Mesendoderm (in vitro differentiated cells): ENCODE measurements around the gene CTSA.

Experiments
- DNase-seq: peaks from one replicate; pipeline ENCODE4 v3.0.0; 2013
- H2AK5ac ChIP-seq: 2 replicates; pipeline ENCODE4 v1.6.1; 2013; ENCODE audit warnings: low read length, inconsistent platforms
- H2BK120ac ChIP-seq: 2 replicates; pipeline ENCODE4 v1.6.1; 2013; ENCODE audit warnings: low read depth, mild to moderate bottlenecking, low read length, moderate library complexity, mixed read lengths
- H2BK15ac ChIP-seq: replicated peaks from 2 replicates; pipeline ENCODE4 v1.6.1; 2013; ENCODE audit warnings: low read depth, mild to moderate bottlenecking, moderate library complexity
- H2BK5ac ChIP-seq: 2 replicates; pipeline ENCODE4 v1.6.1; 2013; ENCODE audit warnings: low read length, inconsistent platforms
- H3K18ac ChIP-seq: 2 replicates; pipeline ENCODE4 v1.6.1; 2013; ENCODE audit warnings: mild to moderate bottlenecking, low read length, mixed read lengths
- H3K23ac ChIP-seq: one replicate; pipeline ENCODE4 v1.6.1; 2013; ENCODE audit warnings: low read length
- H3K27ac ChIP-seq: 2 replicates; pipeline ENCODE4 v1.5.1; 2013; ENCODE audit warnings: low read depth, mild to moderate bottlenecking, inconsistent platforms, low read length, moderate library complexity
- H3K27me3 ChIP-seq: 2 replicates; pipeline ENCODE4 v1.6.1; 2013; ENCODE audit warnings: low read length, control low read depth, mild to moderate bottlenecking, inconsistent platforms; ENCODE audit not compliant: insufficient read depth, poor library complexity
- H3K36me3 ChIP-seq: 2 replicates; pipeline ENCODE4 v1.6.1; 2013; ENCODE audit warnings: low read length, inconsistent platforms; ENCODE audit not compliant: control insufficient read depth, insufficient read depth
- H3K4ac ChIP-seq: one replicate; pipeline ENCODE4 v1.6.1; 2013; ENCODE audit warnings: low read depth, mild to moderate bottlenecking, low read length, moderate library complexity
- H3K4me1 ChIP-seq: 2 replicates; pipeline ENCODE4 v1.6.1; 2013; ENCODE audit warnings: low read depth, low read length, inconsistent platforms; ENCODE audit not compliant: control insufficient read depth
- H3K4me2 ChIP-seq: 2 replicates; pipeline ENCODE4 v1.6.1; 2013; ENCODE audit warnings: low read length
- H3K4me3 ChIP-seq: 2 replicates; pipeline ENCODE4 v1.5.1; 2013; ENCODE audit warnings: mild to moderate bottlenecking, low read length
- H3K56ac ChIP-seq: one replicate; pipeline ENCODE4 v1.6.1; 2013; ENCODE audit warnings: low read length
- H3K79me1 ChIP-seq: 2 replicates; pipeline ENCODE4 v1.6.1; 2013; ENCODE audit warnings: low read length, inconsistent platforms
- H3K79me2 ChIP-seq: 2 replicates; pipeline ENCODE4 v1.6.1; 2013; ENCODE audit warnings: mild to moderate bottlenecking, low read length; ENCODE audit not compliant: control insufficient read depth, insufficient read depth
- H3K9ac ChIP-seq: 2 replicates; pipeline ENCODE4 v1.6.1; 2013; ENCODE audit warnings: low read length, inconsistent platforms
- H4K5ac ChIP-seq: one replicate; pipeline ENCODE4 v1.6.1; 2013; ENCODE audit warnings: low read length
- H4K8ac ChIP-seq: one replicate; pipeline ENCODE4 v1.6.1; 2013; ENCODE audit warnings: low read depth, mild to moderate bottlenecking, control low read depth, low read length, moderate library complexity
- WGBS: extraction: QIAGEN DNeasy Blood & Tissue Kit; methylation state at CpG from one replicate; pipeline ENCODE4 v1.1.7; 2013; ENCODE audit warnings: low lambda C conversion rate, missing lambda C conversion rate; ENCODE audit not compliant: insufficient coverage; ENCODE audit errors: extremely low coverage; 5-methylcytosine and 5-hydroxymethylcytosine counted together

CTSA gene

DNA sequence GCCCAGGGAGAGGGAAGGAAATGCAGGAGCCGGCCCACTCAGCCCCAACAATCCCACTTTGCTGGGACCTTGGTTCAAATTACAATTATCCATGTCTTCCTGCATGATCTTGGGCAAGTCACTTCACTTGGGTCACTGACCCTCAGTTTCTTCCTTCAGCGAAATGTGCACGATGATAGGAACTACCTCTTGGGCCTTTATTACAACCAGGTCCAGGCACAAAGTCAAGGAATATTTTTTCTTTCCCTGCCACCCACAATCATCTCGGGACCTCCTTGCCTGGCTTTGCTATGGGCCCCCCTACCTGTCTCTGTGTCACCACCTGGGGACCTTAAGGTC is 21.2 kb downstream of the CTSA start:
- H3K27me3 ChIP-seq = no peaks in the 10 kb centered on the region
- H2BK5ac ChIP-seq = no peak overlapping the region
- H3K4ac ChIP-seq = no peak overlapping the region
- no peak overlapping the region for H2BK120ac ChIP-seq
- peak overlapping the region; percentile 62 for H3K4me2 ChIP-seq
- H3K27ac ChIP-seq = no peak overlapping the region
- H3K4me1 ChIP-seq = peaks cover 2% of the 10 kb centered on the region
- no peak overlapping the region for H2BK15ac ChIP-seq
- no peak for DNase-seq
- no peak overlapping the region for H3K18ac ChIP-seq
- no peak overlapping the region for H3K4me3 ChIP-seq
- peak overlapping the region; percentile 67 for H3K9ac ChIP-seq
- peak overlapping the region; percentile 40 for H3K56ac ChIP-seq
- H4K8ac ChIP-seq = no peak overlapping the region
- no peak overlapping the region for H3K23ac ChIP-seq
- H2AK5ac ChIP-seq = no peak overlapping the region
- WGBS = no CpG with 5 or more reads among the region's 4 CpGs
- peaks cover 9% of the 10 kb centered on the region for H3K36me3 ChIP-seq
- H3K79me2 ChIP-seq = peaks cover 3% of the 10 kb centered on the region
- peaks cover 6% of the 10 kb centered on the region for H3K79me1 ChIP-seq
- no peak overlapping the region for H4K5ac ChIP-seq

GRCh38 chr20:45913116-45913515 is 22.0 kb downstream of the CTSA start:
- Histone ChIP-seq H3K27me3 (no peaks in the 10 kb centered on the region), H3K27ac (no peak overlapping the region), H2BK120ac (no peak overlapping the region), H2BK5ac (no peak overlapping the region), H3K79me2 (peaks cover 3% of the 10 kb centered on the region), H3K4me1 (peaks cover 2% of the 10 kb centered on the region), H2AK5ac (no peak overlapping the region), H4K8ac (no peak overlapping the region), H3K56ac (no peak overlapping the region), H3K9ac (no peak overlapping the region), H3K36me3 (peaks cover 2% of the 10 kb centered on the region), H3K4ac (no peak overlapping the region), H3K18ac (no peak overlapping the region), H3K79me1 (peaks cover 6% of the 10 kb centered on the region), H3K4me3 (no peak overlapping the region), H3K4me2 (no peak overlapping the region), H2BK15ac (no peak overlapping the region), H4K5ac (no peak overlapping the region), H3K23ac (no peak overlapping the region)
- WGBS = no CpG with 5 or more reads among the region's 5 CpGs
- no peak for DNase-seq

DNA sequence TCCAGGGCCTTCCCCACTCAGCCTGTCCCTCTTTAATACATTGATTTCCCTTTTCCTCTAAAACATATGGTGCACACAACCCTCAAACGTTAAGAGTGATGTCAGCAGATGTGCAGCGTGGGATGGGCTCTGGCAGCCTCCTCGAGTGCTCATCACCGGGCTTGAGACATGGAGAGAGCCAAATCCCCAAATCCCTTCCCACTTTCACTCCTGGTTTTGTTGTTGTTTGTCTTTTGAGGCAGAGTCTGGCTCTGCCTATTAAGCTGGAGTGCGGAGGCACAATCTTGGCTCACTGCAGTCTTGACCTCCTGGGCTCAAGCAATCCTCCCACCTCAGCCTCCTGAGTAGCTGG is 26.6 kb downstream of the CTSA start:
- WGBS = no CpG with 5 or more reads among the region's 5 CpGs
- Histone ChIP-seq H3K9ac (no peak overlapping the region), H3K23ac (no peak overlapping the region), H3K4ac (no peak overlapping the region), H3K4me3 (no peak overlapping the region), H3K36me3 (no peaks in the 10 kb centered on the region), H4K5ac (no peak overlapping the region), H3K56ac (no peak overlapping the region), H2BK5ac (no peak overlapping the region), H3K4me1 (no peaks in the 10 kb centered on the region), H3K27me3 (no peaks in the 10 kb centered on the region), H3K27ac (no peak overlapping the region), H4K8ac (no peak overlapping the region), H2BK120ac (no peak overlapping the region), H3K4me2 (no peak overlapping the region), H2AK5ac (no peak overlapping the region), H3K18ac (no peak overlapping the region), H3K79me1 (no peaks in the 10 kb centered on the region), H3K79me2 (no peaks in the 10 kb centered on the region), H2BK15ac (no peak overlapping the region)
- no peak for DNase-seq

GRCh38 chr20:45918182-45918737 is 27.1 kb downstream of the CTSA start:
- Histone ChIP-seq H2AK5ac (no peak overlapping the region), H3K4me2 (no peak overlapping the region), H3K56ac (no peak overlapping the region), H3K18ac (no peak overlapping the region), H2BK15ac (no peak overlapping the region), H3K4me3 (no peak overlapping the region), H3K27ac (no peak overlapping the region), H3K9ac (no peak overlapping the region), H3K4ac (no peak overlapping the region), H2BK120ac (no peak overlapping the region), H3K79me2 (no peaks in the 10 kb centered on the region), H3K27me3 (no peaks in the 10 kb centered on the region), H4K5ac (no peak overlapping the region), H4K8ac (no peak overlapping the region), H3K23ac (no peak overlapping the region), H3K4me1 (no peaks in the 10 kb centered on the region), H3K36me3 (no peaks in the 10 kb centered on the region), H3K79me1 (no peaks in the 10 kb centered on the region), H2BK5ac (no peak overlapping the region)
- no peak for DNase-seq
- no CpG with 5 or more reads among the region's 5 CpGs for WGBS

- Histone ChIP-seq H4K8ac (no peak overlapping the region), H3K56ac (no peak overlapping the region), H3K79me1 (no peaks in the 10 kb centered on the region), H3K9ac (no peak overlapping the region), H2AK5ac (no peak overlapping the region), H3K27ac (no peak overlapping the region), H3K4me3 (no peak overlapping the region), H2BK5ac (no peak overlapping the region), H3K18ac (no peak overlapping the region), H3K79me2 (no peaks in the 10 kb centered on the region), H4K5ac (no peak overlapping the region), H2BK15ac (no peak overlapping the region), H3K4ac (no peak overlapping the region), H3K36me3 (no peaks in the 10 kb centered on the region), H3K23ac (no peak overlapping the region), H3K4me1 (no peaks in the 10 kb centered on the region), H2BK120ac (no peak overlapping the region), H3K27me3 (no peaks in the 10 kb centered on the region), H3K4me2 (no peak overlapping the region)
- no CpG with 5 or more reads among the region's 12 CpGs for WGBS
- DNase-seq = no peak
Observed at GRCh38 chr20:45918779-45919537, 27.8 kb downstream of the CTSA start.
